HG02759 (cell line): ENCODE results near the gene OR5K4.

Source experiments
- ATAC-seq: cut with Tn5 transposase; IDR thresholded peaks from one replicate; pipeline ENCODE4 v1.9.1; 2021; ENCODE audit warnings: mild to moderate bottlenecking, moderate library complexity; ENCODE audit not compliant: unreplicated experiment

Gene OR5K4

GRCh38 chr3:98353554-98353953, at the start of gene OR5K4:
OR5K4 (plus strand) TSS chr3:98353854; CDS start chr3:98353854, 0 bp downstream.
- no peak for ATAC-seq

GRCh38 chr3:98322101-98322500, 31.6 kb upstream of the OR5K4 start:
- ATAC-seq: no peak

- ATAC-seq: no peak
Measured at GRCh38 chr3:98322686-98323085, 31.0 kb upstream of the OR5K4 start.

- ATAC-seq: no peak
Measured at GRCh38 chr3:98323425-98323824, 30.2 kb upstream of the OR5K4 start.

GRCh38 chr3:98325055-98325454, 28.6 kb upstream of the OR5K4 start:
- no peak for ATAC-seq

- ATAC-seq: no peak
Measured at GRCh38 chr3:98326105-98326893, 27.4 kb upstream of the OR5K4 start.

GRCh38 chr3:98326945-98327344, 26.7 kb upstream of the OR5K4 start:
- ATAC-seq: peak; percentile 45

GRCh38 chr3:98328933-98329332, 24.7 kb upstream of the OR5K4 start:
- no peak for ATAC-seq

- ATAC-seq: peak; percentile 71
Measured at GRCh38 chr3:98329392-98330124, 24.1 kb upstream of the OR5K4 start.

GRCh38 chr3:98331329-98331728, 22.3 kb upstream of the OR5K4 start:
- ATAC-seq: no peak

- peak; percentile 69 for ATAC-seq
Measured at GRCh38 chr3:98333989-98334606, 19.6 kb upstream of the OR5K4 start.

GRCh38 chr3:98339031-98339430, 14.6 kb upstream of the OR5K4 start:
- no peak for ATAC-seq

GRCh38 chr3:98341758-98342157, 11.9 kb upstream of the OR5K4 start:
- ATAC-seq: no peak

GRCh38 chr3:98343647-98344507, 9.8 kb upstream of the OR5K4 start:
- peak; percentile 78 for ATAC-seq

GRCh38 chr3:98350082-98350481, 3.6 kb upstream of the OR5K4 start:
- no peak for ATAC-seq

- no peak for ATAC-seq
Measured at GRCh38 chr3:98359250-98359649, 5.6 kb downstream of the OR5K4 start.

GRCh38 chr3:98359993-98360675, 6.5 kb downstream of the OR5K4 start:
- peak; percentile 85 for ATAC-seq

GRCh38 chr3:98360681-98361080, 7.0 kb downstream of the OR5K4 start:
- no peak for ATAC-seq

GRCh38 chr3:98361289-98361688, 7.6 kb downstream of the OR5K4 start:
- ATAC-seq: peak; percentile 51
